Endothelial cell of umbilical vein (primary cell): ENCODE data around the gene YWHAH.

Experiments used
- POLR2AphosphoS5 ChIP-seq: IDR thresholded peaks from 2 replicates; pipeline ENCODE4 v1.6.1; 2012; ENCODE audit warnings: low read depth, mild to moderate bottlenecking, control low read depth, low read length, moderate library complexity; ENCODE audit not compliant: insufficient read depth
- TF ChIP-seq, protein P1 (sequence below), 2 donors: IDR thresholded peaks; 1 replicate in 1 of 2; 2 replicates in 1 of 2; pipeline ENCODE4 v1.5.1; 2011; ENCODE audit warnings: low read length in 2 of 2, mild to moderate bottlenecking in 2 of 2, moderate library complexity in 2 of 2, control low read depth in 1 of 2, inconsistent platforms in 1 of 2, low read depth in 1 of 2; ENCODE audit not compliant: insufficient read depth in 1 of 2; ENCODE audit errors: extremely low read depth in 1 of 2
- TF ChIP-seq, protein P2 (sequence below): IDR thresholded peaks from 2 replicates; pipeline ENCODE4 v1.6.1; 2011; ENCODE audit not compliant: insufficient read depth, insufficient read length

DNA sequence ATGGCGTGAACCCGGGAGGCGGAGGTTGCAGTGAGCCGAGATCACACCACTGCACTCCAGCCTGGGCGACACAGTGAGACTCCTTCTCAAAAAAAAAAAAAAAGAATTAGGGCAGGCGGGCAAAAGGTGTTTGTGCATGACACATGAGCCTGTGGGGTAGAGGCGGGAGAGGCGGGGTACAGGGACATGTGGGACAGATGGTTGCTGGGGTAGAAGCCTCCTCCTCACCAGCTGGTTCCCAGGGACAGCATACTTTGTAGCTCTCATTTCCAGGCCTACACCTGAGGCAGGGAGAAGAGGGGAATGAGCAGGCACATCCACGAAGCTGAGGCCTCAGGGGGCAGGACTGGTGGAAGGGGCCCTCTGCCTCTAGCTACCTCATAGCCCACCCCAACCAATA is 23.7 kb downstream of the YWHAH start:
- TF ChIP-seq, protein P1, sequence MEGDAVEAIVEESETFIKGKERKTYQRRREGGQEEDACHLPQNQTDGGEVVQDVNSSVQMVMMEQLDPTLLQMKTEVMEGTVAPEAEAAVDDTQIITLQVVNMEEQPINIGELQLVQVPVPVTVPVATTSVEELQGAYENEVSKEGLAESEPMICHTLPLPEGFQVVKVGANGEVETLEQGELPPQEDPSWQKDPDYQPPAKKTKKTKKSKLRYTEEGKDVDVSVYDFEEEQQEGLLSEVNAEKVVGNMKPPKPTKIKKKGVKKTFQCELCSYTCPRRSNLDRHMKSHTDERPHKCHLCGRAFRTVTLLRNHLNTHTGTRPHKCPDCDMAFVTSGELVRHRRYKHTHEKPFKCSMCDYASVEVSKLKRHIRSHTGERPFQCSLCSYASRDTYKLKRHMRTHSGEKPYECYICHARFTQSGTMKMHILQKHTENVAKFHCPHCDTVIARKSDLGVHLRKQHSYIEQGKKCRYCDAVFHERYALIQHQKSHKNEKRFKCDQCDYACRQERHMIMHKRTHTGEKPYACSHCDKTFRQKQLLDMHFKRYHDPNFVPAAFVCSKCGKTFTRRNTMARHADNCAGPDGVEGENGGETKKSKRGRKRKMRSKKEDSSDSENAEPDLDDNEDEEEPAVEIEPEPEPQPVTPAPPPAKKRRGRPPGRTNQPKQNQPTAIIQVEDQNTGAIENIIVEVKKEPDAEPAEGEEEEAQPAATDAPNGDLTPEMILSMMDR (IDR thresholded peaks at IDR 0.05; ENCODE audit: extremely low read depth in 1 of 2, insufficient read depth in 1 of 2, low read depth in 1 of 2, low read length in 2 of 2) = no peak
- TF ChIP-seq, protein P2, sequence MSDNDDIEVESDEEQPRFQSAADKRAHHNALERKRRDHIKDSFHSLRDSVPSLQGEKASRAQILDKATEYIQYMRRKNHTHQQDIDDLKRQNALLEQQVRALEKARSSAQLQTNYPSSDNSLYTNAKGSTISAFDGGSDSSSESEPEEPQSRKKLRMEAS = no peak
- TF ChIP-seq POLR2AphosphoS5 = no peak
